Measurements from ENCODE around the gene USP1. TPM values are rescaled to one million over a fixed set of nuclear protein-coding genes. Genes with fewer than 3 reads are reported as not detected.

The USP1 gene
- total and polyA plus RNA-seq, 4 donors = 13.5 to 22.9 (median 17.9) TPM

DNA sequence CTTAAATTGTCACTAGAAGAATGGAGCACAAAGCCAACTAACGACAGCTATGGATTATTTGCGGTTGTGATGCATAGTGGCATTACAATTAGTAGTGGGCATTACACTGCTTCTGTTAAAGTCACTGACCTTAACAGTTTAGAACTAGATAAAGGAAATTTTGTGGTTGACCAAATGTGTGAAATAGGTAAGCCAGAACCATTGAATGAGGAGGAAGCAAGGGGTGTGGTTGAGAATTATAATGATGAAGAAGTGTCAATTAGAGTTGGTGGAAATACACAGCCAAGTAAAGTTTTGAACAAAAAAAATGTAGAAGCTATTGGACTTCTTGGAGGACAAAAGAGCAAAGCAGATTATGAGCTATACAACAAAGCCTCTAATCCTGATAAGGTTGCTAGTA, 13.5 kb downstream of the USP1 start:
- no peak for ATAC-seq (ENCODE audit: low FRiP score)
- Histone ChIP-seq H3K36me3 (ENCODE audit: control insufficient read depth in 1 of 2, insufficient read depth in 2 of 2, low read length in 1 of 2) (no peaks in the 10 kb centered on the region), H3K4me3 (ENCODE audit: low read length in 2 of 2) (no peak overlapping the region), H3K4me1 (ENCODE audit: control insufficient read depth in 1 of 2, insufficient read depth in 2 of 2, low read length in 2 of 2) (no peaks in the 10 kb centered on the region), H3K9me3 (ENCODE audit: control insufficient read depth, low read length) (no peaks in the 10 kb centered on the region), H3K27ac (ENCODE audit: low read depth in 1 of 2, low read length in 2 of 2) (no peak overlapping the region), H3K27me3 (ENCODE audit: control insufficient read depth in 1 of 2, insufficient read depth in 2 of 2, low read length in 1 of 2) (no peaks in the 10 kb centered on the region)
- DNase-seq = no peak
- WGBS, 2 donors = 74 to 77% methylated on average over 2 of the region's 2 CpGs
- intact Hi-C loops (cut with DNase I) = no loop called here

DNA sequence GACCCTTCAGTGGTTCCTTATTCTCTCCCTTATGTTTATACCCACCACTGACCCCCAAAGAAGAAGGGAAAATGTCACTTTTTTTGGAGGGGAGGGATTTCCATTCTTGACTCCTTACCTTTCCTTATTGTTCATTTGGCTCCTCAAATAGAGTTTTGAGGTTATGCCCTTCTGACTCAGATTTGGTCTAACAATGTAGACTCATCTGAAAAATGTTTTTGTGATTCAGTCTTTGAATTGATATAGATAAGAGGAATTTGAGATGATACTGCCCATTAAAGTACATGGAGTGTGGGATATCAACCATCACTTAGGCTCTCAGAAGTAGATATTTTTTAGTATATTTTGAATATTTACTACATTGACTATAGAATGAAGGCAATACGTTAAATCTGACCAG, 16.1 kb downstream of the USP1 start:
- Histone ChIP-seq H3K27ac (ENCODE audit: low read depth in 1 of 2, low read length in 2 of 2) (no peak overlapping the region), H3K36me3 (ENCODE audit: control insufficient read depth in 1 of 2, insufficient read depth in 2 of 2, low read length in 1 of 2) (no peaks in the 10 kb centered on the region), H3K4me1 (ENCODE audit: control insufficient read depth in 1 of 2, insufficient read depth in 2 of 2, low read length in 2 of 2) (no peaks in the 10 kb centered on the region), H3K4me3 (ENCODE audit: low read length in 2 of 2) (no peak overlapping the region), H3K27me3 (ENCODE audit: control insufficient read depth in 1 of 2, insufficient read depth in 2 of 2, low read length in 1 of 2) (no peaks in the 10 kb centered on the region), H3K9me3 (ENCODE audit: control insufficient read depth, low read length) (no peaks in the 10 kb centered on the region)
- 92 to 95% methylated on average over 1 of the region's 1 CpG for WGBS, 2 donors
- intact Hi-C loops (cut with DNase I) = no loop called here
- DNase-seq (no peak), ATAC-seq (ENCODE audit: low FRiP score) (no peak)

DNA sequence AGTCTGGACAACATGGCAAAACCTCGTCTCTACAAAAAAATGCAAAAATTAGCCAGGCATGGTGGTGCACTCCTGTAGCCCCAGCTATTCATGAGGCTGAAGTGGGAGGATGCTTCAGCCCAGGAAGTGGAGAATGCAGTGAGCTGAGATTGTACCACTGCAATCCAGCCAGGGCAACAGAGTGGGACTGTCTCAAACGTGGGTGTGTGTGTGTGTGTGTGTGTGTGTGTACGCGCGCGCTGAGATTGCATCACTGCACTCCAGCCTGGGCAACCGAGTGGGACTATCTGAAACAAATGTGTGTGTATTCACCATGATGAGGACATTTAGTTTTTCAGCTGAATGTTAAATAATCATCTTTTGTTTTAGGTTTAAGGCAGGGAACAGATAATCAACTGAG, 21.1 kb downstream of the USP1 start:
- Histone ChIP-seq H3K9me3 (ENCODE audit: control insufficient read depth, low read length) (no peaks in the 10 kb centered on the region), H3K36me3 (ENCODE audit: control insufficient read depth in 1 of 2, insufficient read depth in 2 of 2, low read length in 1 of 2) (no peaks in the 10 kb centered on the region), H3K4me3 (ENCODE audit: low read length in 2 of 2) (no peak overlapping the region), H3K27me3 (ENCODE audit: control insufficient read depth in 1 of 2, insufficient read depth in 2 of 2, low read length in 1 of 2) (no peaks in the 10 kb centered on the region), H3K4me1 (ENCODE audit: control insufficient read depth in 1 of 2, insufficient read depth in 2 of 2, low read length in 2 of 2) (no peaks in the 10 kb centered on the region), H3K27ac (ENCODE audit: low read depth in 1 of 2, low read length in 2 of 2) (no peak overlapping the region)
- intact Hi-C loops (cut with DNase I) = no loop called here
- no peak for DNase-seq
- ATAC-seq (ENCODE audit: low FRiP score) = no peak
- 83 to 89% methylated on average over 7 of the region's 7 CpGs for WGBS, 2 donors

DNA sequence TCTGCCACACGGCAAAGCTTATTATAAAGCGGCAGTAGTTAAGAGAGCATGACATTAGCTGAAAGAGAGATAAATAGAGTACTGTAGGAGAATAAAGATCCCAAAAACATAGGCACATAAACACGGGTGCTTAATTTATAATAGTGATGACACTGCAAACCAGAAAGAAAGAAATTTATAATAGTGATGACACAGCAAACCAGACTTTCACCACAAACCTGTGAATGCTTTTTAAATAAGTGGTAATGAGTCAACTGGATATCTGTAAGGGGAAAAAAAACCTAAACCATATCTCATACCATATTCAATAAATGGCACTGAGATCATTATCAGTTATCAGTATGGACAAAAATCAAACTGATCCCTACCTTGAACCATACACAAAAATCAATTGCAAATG, 25.5 kb downstream of the USP1 start:
- no peak for ATAC-seq (ENCODE audit: low FRiP score)
- Histone ChIP-seq H3K9me3 (ENCODE audit: control insufficient read depth, low read length) (no peaks in the 10 kb centered on the region), H3K36me3 (ENCODE audit: control insufficient read depth in 1 of 2, insufficient read depth in 2 of 2, low read length in 1 of 2) (peaks cover 4 to 5% of the 10 kb centered on the region in 2 donors), H3K27me3 (ENCODE audit: control insufficient read depth in 1 of 2, insufficient read depth in 2 of 2, low read length in 1 of 2) (no peaks in the 10 kb centered on the region), H3K4me1 (ENCODE audit: control insufficient read depth in 1 of 2, insufficient read depth in 2 of 2, low read length in 2 of 2) (no peaks in the 10 kb centered on the region), H3K4me3 (ENCODE audit: low read length in 2 of 2) (no peak overlapping the region), H3K27ac (ENCODE audit: low read depth in 1 of 2, low read length in 2 of 2) (no peak overlapping the region)
- intact Hi-C loops (cut with DNase I) = no loop called here
- WGBS, 2 donors = 95 to 96% methylated on average over 3 of the region's 3 CpGs
- DNase-seq = no peak

DNA sequence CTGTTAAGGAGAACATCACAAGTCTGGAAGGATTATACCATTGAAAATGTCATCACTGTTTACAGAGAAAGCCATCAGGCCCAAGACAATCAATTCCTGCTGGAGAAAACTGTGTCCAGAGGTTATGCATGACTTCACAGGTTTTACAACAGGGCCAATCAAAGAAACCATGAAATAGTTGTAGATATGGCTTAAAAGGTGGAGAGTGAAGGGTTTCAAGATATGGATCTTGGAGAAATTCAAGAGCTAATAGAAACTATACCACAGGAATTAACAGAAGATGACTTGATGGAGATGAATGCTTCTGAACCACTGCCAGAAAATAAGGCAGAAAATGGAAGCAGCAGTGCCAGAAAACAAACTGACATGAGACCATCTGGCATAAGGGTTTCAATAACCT, 30.2 kb downstream of the USP1 start:
- Histone ChIP-seq H3K27me3 (ENCODE audit: control insufficient read depth in 1 of 2, insufficient read depth in 2 of 2, low read length in 1 of 2) (no peaks in the 10 kb centered on the region), H3K4me3 (ENCODE audit: low read length in 2 of 2) (no peak overlapping the region), H3K27ac (ENCODE audit: low read depth in 1 of 2, low read length in 2 of 2) (no peak overlapping the region), H3K9me3 (ENCODE audit: control insufficient read depth, low read length) (no peaks in the 10 kb centered on the region), H3K36me3 (ENCODE audit: control insufficient read depth in 1 of 2, insufficient read depth in 2 of 2, low read length in 1 of 2) (peaks cover 4 to 8% of the 10 kb centered on the region in 2 donors), H3K4me1 (ENCODE audit: control insufficient read depth in 1 of 2, insufficient read depth in 2 of 2, low read length in 2 of 2) (no peaks in the 10 kb centered on the region)
- ATAC-seq (ENCODE audit: low FRiP score) (no peak), DNase-seq (no peak)
- intact Hi-C loops (cut with DNase I) = no loop called here

GRCh38 chr1:62476525-62477219, 39.8 kb downstream of the USP1 start:
- peaks cover 8 to 10% of the 10 kb centered on the region in 2 donors for H3K36me3 ChIP-seq (ENCODE audit: control insufficient read depth in 1 of 2, insufficient read depth in 2 of 2, low read length in 1 of 2)
- 66 to 70% methylated on average over 3 of the region's 3 CpGs for WGBS, 2 donors
- intact Hi-C loops (cut with DNase I) = no loop called here

DNA sequence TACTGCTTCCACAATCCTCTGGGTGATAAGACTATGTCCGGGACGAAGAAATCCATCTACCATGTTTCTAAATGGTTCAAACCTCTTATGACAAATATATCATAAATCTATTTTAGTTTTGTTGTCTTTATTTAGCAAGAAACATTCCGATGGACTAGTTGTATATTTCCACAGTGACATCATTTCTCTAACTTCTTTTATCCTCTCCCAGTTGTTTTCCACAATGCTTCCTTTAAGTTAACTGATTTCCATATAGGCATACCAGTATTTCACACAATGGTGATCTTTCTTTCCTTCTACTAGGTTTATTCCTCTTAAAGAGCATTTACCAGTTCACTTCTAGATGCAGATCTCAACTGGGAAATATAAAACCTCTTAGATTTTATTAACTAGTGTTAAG, 44.8 kb downstream of the USP1 start:
- ATAC-seq (ENCODE audit: low FRiP score) (no peak), DNase-seq (no peak)
- H3K4me3 ChIP-seq (ENCODE audit: low read length in 2 of 2) = no peak overlapping the region
- H3K4me1 ChIP-seq (ENCODE audit: control insufficient read depth in 1 of 2, insufficient read depth in 2 of 2, low read length in 2 of 2) = no peaks in the 10 kb centered on the region
- no peak overlapping the region for H3K27ac ChIP-seq (ENCODE audit: low read depth in 1 of 2, low read length in 2 of 2)
- WGBS, 2 donors = 46 to 56% methylated on average over 3 of the region's 3 CpGs
- H3K9me3 ChIP-seq (ENCODE audit: control insufficient read depth, low read length) = no peaks in the 10 kb centered on the region
- intact Hi-C loops (cut with DNase I) = no loop called here
- no peaks in the 10 kb centered on the region for H3K27me3 ChIP-seq (ENCODE audit: control insufficient read depth in 1 of 2, insufficient read depth in 2 of 2, low read length in 1 of 2)
- peaks cover 2 to 3% of the 10 kb centered on the region in 2 donors for H3K36me3 ChIP-seq (ENCODE audit: control insufficient read depth in 1 of 2, insufficient read depth in 2 of 2, low read length in 1 of 2)

More at GRCh38 chr1:62476525-62477219, 39.8 kb downstream of the USP1 start:
- no peak overlapping the region for H3K4me3 ChIP-seq (ENCODE audit: low read length in 2 of 2)
- no peak overlapping the region for H3K27ac ChIP-seq (ENCODE audit: low read depth in 1 of 2, low read length in 2 of 2)
- H3K4me1 ChIP-seq (ENCODE audit: control insufficient read depth in 1 of 2, insufficient read depth in 2 of 2, low read length in 2 of 2) = no peaks in the 10 kb centered on the region
- no peaks in the 10 kb centered on the region for H3K9me3 ChIP-seq (ENCODE audit: control insufficient read depth, low read length)
- DNase-seq (no peak), ATAC-seq (ENCODE audit: low FRiP score) (no peak)
- H3K27me3 ChIP-seq (ENCODE audit: control insufficient read depth in 1 of 2, insufficient read depth in 2 of 2, low read length in 1 of 2) = no peaks in the 10 kb centered on the region

DNA sequence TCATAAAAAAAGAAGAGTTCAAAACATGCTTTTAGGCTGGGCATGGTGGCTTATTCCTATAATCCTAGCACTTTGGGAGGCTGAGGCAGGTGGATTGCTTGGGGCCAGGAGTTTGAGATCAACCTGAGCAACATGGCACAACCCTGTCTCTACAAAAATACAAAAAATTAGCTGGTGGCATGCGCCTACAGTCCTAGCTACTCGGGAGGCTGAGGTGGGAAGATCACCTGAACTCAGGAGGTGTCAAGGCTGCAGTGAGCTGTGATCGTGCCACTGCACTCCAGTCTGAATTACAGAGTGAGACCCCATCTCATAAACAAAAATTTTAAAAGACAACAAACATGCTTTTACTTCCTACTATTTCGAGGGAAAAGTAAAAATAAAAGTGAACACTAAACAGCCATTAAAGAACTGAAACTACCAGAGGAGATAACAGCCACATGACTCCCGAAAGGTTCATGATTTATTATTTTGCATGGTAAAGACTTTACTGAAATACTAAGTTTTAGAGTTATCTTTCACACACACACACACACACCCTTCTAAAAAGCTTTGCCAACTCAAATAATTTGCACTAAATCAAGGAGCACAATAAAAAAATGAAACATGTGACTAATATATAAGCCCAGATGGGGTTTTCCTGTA, 48.1 kb downstream of the USP1 start:
- no peaks in the 10 kb centered on the region for H3K4me1 ChIP-seq (ENCODE audit: control insufficient read depth in 1 of 2, insufficient read depth in 2 of 2, low read length in 2 of 2)
- DNase-seq = no peak
- peaks cover 2 to 3% of the 10 kb centered on the region in 2 donors for H3K36me3 ChIP-seq (ENCODE audit: control insufficient read depth in 1 of 2, insufficient read depth in 2 of 2, low read length in 1 of 2)
- intact Hi-C loops (cut with DNase I) = no loop called here
- ATAC-seq (ENCODE audit: low FRiP score) = no peak
- no peaks in the 10 kb centered on the region for H3K9me3 ChIP-seq (ENCODE audit: control insufficient read depth, low read length)
- H3K27ac ChIP-seq (ENCODE audit: low read depth in 1 of 2, low read length in 2 of 2) = no peak overlapping the region
- 77 to 82% methylated on average over 5 of the region's 5 CpGs for WGBS, 2 donors
- no peaks in the 10 kb centered on the region for H3K27me3 ChIP-seq (ENCODE audit: control insufficient read depth in 1 of 2, insufficient read depth in 2 of 2, low read length in 1 of 2)
- no peak overlapping the region for H3K4me3 ChIP-seq (ENCODE audit: low read length in 2 of 2)

GRCh38 chr1:62487956-62488355, 51.1 kb downstream of the USP1 start:
- Histone ChIP-seq H3K4me1 (ENCODE audit: control insufficient read depth in 1 of 2, insufficient read depth in 2 of 2, low read length in 2 of 2) (no peaks in the 10 kb centered on the region), H3K27ac (ENCODE audit: low read depth in 1 of 2, low read length in 2 of 2) (no peak overlapping the region), H3K27me3 (ENCODE audit: control insufficient read depth in 1 of 2, insufficient read depth in 2 of 2, low read length in 1 of 2) (no peaks in the 10 kb centered on the region), H3K36me3 (ENCODE audit: control insufficient read depth in 1 of 2, insufficient read depth in 2 of 2, low read length in 1 of 2) (peaks cover 4% of the 10 kb centered on the region in 2 donors), H3K4me3 (ENCODE audit: low read length in 2 of 2) (no peak overlapping the region), H3K9me3 (ENCODE audit: control insufficient read depth, low read length) (no peaks in the 10 kb centered on the region)
- intact Hi-C loops (cut with DNase I) = no loop called here
- DNase-seq (no peak), ATAC-seq (ENCODE audit: low FRiP score) (no peak)
- 86 to 91% methylated on average over 2 of the region's 2 CpGs for WGBS, 2 donors

Measured in aorta (tissue), 5 donors.